GM23248 (cell line): ENCODE data around the gene SEMA5A.

Source experiments
- EZH2 ChIP-seq: fragments of 200-600 bp; sonication (generic); IDR thresholded peaks from 2 replicates; pipeline ENCODE4 v1.6.1; 2018; ENCODE audit warnings: antibody characterized with exemption, mild to moderate bottlenecking; ENCODE audit not compliant: insufficient read depth, poor library complexity, severe bottlenecking
- EZH2phosphoT487 ChIP-seq: fragments of 200-600 bp; sonication (generic); IDR thresholded peaks from 2 replicates; pipeline ENCODE4 v1.6.1; 2018; ENCODE audit warnings: antibody characterized with exemption, moderate library complexity, mild to moderate bottlenecking, low read depth; ENCODE audit not compliant: insufficient read depth

GRCh38 chr5:9192266-9192665, 353.6 kb downstream of the SEMA5A start:
- no peak for TF ChIP-seq EZH2
- TF ChIP-seq EZH2phosphoT487: no peak
